Fibroblast of mammary gland (primary cell): Measurements from ENCODE around the gene UBQLNL.

Source experiments
- DNase-seq: peaks from one replicate; pipeline ENCODE4 v3.0.0-alpha.2; 2010; ENCODE audit warnings: low read depth
- H3K4me3 ChIP-seq: 2 replicates; pipeline ENCODE4 v1.5.1; 2011; ENCODE audit warnings: low read depth, mild to moderate bottlenecking, low read length, moderate library complexity; ENCODE audit not compliant: control insufficient read depth
- CTCF ChIP-seq: conservative IDR thresholded peaks from 2 replicates; pipeline ENCODE4 v1.5.1; 2011; ENCODE audit warnings: low read depth, low read length, inconsistent platforms; ENCODE audit not compliant: control insufficient read depth, insufficient read depth

UBQLNL gene

DNA sequence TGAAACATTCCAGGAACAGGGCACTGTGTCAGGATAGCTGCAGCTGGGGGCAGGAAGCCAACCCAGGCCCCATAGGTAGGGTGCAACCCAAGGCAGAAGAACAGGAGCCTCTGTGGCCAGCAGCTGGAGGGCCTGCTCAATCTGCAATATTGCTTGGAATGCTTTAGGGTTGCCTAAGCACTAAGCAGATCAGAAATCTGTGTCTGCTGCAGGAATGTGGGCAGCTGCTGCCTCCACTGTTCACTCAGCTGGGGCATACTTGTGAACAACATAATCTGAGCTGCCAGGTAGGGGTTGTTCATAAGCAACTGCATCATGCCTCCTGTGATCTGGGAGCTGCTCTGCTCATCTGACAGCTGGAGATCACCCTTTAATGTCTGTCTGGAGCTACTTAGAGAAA, 1.7 kb downstream of the UBQLNL start:
- no peak for DNase-seq
- TF ChIP-seq CTCF: no peak
- no peak overlapping the region for H3K4me3 ChIP-seq

DNA sequence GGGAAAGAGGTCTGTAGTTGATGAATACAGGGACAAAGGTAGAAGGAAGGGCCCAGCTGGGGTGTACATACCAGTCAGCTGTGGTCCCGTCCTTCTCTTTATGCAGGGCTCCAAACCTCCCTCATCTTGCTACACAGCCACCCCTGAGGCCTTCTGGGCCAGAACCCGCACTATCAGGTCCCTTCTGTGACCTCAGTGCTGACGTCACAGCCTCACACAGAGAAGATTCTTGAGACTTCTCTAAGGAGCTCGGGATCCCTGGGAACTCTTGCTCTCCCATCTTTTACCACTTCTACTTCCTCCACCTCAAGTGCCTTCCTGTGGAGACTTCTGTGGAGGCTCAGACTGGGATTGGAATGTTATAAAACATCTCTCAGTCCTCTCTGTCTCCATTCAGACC, 6.7 kb downstream of the UBQLNL start, which contains the start of gene UBQLN3:
Gene UBQLN3, minus strand, starts transcription at position 155 of the 400 bp plus-strand sequence. CDS start 399 bp downstream, outside the sequence.
- no peak for TF ChIP-seq CTCF
- no peak within 1 kb of the TSS for H3K4me3 ChIP-seq
- no peak for DNase-seq

- no peak for TF ChIP-seq CTCF
- no peak overlapping the region for H3K4me3 ChIP-seq
- DNase-seq: no peak
These were observed 7.9 kb downstream of the UBQLNL start for GRCh38 chr11:5508605-5509004.

DNA sequence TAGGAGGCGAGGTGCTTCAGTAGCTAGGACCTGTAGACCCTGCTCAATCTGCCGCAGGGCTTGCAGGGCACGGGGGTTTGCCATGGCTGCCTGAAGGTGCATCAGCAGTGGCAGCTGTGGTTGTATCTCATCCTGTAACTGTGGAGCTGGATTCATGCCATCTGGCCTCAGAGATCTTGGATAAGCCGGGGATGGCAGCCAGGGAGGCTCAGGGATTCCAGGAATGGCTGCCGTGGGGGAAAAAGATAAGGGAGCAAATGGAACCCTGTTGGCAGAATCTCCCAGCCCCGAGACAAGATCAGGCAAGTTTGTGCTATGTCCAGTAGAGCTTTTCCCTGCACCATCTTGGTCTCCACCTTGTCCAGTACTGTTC, 8.6 kb downstream of the UBQLNL start:
- no peak for DNase-seq
- no peak overlapping the region for H3K4me3 ChIP-seq
- no peak for TF ChIP-seq CTCF

DNA sequence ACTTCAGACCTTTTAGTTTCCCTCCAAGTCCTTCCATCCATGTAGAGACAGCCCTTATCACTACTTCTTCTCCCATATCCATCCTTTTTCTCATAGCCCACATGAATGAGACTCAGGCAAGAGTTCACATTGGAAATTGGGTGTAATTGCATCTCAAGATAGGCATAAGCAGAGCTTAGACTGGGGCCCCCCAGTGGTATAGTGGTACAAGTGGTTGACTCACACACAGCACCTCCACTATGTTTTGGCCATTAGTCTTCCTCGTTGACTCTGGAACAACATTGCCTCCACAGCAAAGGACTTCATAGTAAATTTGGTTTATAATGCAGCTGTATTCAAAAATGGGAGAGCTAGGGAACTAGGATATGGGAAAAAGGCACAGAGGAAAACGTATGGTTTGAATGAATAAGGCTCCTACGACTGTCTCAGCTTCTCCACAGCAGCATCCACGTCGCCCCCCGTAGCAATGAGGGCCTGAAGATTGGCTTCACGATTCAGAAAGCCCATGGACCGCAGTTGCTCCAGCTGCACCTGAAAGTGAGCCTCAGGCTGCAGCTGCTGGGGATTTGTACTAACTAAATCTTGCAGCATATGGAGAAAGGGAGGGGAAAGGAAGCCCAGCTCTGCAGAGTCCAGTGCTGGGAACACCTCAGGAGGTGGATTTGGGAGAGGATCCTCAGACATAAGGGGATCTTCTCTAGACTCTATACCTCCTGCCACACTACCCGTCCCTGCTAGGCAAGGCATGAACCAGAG, 9.1 kb downstream of the UBQLNL start:
- H3K4me3 ChIP-seq: no peak overlapping the region
- TF ChIP-seq CTCF: no peak

DNA sequence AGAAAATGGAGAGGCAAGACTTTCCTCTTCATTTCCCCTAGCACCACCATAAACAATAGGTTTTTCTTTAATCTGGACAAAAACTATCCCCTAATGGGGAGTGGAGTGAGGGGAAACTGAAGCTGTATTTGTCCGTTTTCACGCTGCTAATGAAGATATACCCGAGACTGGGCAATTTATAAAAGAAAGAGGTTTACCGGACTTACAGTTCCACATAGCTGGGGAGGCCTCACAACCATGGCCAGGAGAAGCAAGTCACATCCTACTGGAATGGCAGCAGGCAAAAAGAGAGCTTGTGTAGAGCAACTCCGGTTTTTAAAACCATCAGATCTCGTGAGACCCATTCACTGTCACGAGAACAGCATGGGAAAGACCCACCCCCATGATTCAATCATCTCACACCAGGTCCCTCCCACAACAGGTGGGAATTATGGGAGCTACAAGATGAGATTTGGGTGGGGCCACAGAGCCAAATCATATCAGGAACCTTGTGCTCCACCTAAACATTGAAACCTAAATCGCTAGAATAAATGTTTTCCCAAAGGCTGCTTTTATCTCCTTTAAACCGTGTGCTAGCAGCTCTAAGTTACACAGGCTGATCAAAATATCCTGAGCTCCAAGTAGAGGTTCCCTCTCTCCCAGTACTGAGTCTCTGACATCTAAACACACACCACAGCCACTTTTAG, 11.0 kb downstream of the UBQLNL start:
- DNase-seq: no peak
- H3K4me3 ChIP-seq: no peak overlapping the region
- TF ChIP-seq CTCF: no peak

More for the DNA sequence above, 9.1 kb downstream of the UBQLNL start:
- DNase-seq: no peak
